GM20000 (cell line): ENCODE data around the gene RAVER1.

Experiments used
- DNase-seq: peaks from one replicate; pipeline ENCODE4 v3.0.0; 2012; ENCODE audit warnings: low spot score
- TF ChIP-seq, protein P1 (sequence below): IDR thresholded peaks from 2 replicates; pipeline ENCODE4 v1.5.1; 2012; ENCODE audit warnings: mild to moderate bottlenecking, control low read depth; ENCODE audit errors: extremely low read depth, missing control alignments

The RAVER1 gene

GRCh38 chr19:10353793-10354391, 20.6 kb upstream of the RAVER1 start:
- DNase-seq: no peak
- TF ChIP-seq, protein P1, sequence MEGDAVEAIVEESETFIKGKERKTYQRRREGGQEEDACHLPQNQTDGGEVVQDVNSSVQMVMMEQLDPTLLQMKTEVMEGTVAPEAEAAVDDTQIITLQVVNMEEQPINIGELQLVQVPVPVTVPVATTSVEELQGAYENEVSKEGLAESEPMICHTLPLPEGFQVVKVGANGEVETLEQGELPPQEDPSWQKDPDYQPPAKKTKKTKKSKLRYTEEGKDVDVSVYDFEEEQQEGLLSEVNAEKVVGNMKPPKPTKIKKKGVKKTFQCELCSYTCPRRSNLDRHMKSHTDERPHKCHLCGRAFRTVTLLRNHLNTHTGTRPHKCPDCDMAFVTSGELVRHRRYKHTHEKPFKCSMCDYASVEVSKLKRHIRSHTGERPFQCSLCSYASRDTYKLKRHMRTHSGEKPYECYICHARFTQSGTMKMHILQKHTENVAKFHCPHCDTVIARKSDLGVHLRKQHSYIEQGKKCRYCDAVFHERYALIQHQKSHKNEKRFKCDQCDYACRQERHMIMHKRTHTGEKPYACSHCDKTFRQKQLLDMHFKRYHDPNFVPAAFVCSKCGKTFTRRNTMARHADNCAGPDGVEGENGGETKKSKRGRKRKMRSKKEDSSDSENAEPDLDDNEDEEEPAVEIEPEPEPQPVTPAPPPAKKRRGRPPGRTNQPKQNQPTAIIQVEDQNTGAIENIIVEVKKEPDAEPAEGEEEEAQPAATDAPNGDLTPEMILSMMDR: no peak

- TF ChIP-seq, protein P1: no peak
- no peak for DNase-seq
These were observed 19.7 kb upstream of the RAVER1 start for GRCh38 chr19:10352764-10353671.

DNA sequence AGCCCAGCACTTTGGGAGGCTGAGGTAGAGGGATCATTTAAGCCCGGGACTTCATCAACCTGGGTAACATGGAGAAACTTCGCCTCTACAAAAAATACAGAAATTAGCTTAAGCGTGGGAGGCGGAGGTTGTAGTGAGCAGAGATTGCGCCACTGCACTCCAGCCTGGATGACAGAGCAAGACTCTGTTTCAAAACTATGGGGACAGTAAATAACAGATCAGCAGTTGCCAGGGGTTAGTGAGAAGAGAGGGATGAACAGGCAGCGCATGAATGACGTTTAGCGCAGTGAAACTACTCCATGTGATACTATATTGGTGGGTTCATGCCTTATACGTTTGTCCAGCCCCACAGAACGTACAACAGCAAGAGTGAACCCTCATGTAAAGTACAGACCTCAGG, 13.2 kb upstream of the RAVER1 start:
- no peak for DNase-seq
- TF ChIP-seq, protein P1: no peak

DNA sequence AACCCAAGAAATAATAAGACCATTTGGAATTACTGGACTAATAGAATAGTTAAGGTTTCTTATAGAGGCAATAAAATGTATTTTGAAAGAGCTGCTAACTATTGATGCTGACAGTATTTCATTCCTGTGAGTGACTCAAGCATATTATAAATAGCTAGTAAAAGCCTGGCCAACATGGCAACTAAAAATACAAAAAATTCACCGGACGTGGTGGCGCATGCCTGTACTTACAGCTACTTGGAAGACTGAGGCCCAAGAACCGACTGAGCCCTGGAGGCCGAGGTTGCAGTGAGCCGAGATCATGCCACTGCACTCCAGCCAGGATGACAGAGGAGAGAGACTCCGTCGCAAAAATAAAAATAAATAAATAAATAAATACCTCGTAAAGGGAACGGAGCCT, 11.5 kb upstream of the RAVER1 start:
- TF ChIP-seq, protein P1: no peak
- no peak for DNase-seq

DNA sequence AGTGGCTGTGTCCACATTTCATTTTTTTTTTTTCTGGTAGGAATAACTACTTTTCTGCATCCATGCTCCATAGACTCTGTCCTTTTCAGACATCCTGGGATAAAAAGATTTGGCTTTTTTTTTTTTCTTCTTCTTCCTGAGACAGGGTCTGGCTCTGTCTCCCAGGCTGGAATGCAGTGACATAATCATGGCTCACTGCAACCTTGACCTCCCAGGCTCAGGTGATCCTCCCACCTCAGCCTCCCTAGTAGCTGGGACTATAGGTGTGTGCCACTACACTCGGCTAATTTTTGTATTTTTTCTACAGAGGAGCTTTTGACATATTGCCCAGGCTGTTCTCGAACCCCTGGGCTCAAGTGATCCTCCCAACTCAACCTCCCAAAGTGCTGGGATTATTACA, 10.2 kb upstream of the RAVER1 start:
- TF ChIP-seq, protein P1: no peak
- DNase-seq: no peak

DNA sequence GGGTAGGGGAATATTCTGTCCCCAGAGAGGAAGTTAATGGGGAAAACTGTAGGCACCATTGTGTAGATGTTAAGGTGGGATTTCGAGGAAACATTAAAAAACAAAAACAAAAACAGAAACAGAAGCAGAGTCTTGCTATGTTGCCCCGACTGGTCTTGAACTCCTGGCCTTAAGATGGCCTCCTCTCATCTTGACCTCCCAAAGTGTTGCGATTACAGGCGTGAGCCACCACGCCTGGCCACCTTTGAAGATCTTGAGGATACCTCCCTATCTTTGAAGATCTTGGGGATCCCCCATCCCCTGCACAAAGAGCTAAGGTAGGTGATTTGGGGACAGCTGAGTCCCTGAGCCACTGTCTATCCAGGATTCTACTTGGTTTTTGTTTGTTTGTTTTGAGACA, 6.6 kb upstream of the RAVER1 start:
- no peak for DNase-seq
- TF ChIP-seq, protein P1: no peak

DNA sequence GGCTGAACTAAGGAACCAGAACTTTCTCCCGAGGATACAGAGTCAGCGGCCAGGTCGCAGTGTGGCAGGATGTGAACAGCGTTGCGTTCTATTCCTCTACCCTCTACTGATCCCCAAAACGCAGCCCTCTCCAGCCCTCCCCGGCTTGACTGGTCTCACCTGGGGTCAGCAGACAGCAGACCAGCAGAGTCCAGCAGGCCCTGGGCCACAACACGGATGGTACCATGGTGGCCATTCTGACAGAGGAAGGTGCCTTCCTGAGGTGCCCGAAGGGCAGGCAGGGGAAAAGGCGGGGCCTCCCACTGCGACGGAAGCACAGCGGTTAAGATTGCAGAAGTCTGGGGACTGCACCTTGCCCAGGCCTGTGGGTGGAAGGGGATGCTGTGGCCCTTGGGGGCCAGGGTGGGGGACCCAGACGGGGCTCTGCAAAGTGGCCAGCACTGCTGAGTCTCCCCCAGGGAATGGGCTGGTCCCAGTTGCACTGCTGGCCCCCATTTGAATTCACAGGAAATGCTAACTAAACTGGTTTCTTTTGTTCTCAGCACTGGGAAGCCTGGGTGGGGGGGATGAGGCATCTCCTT, 6.1 kb upstream of the RAVER1 start, which contains the start of gene ICAM3:
Gene ICAM3, minus strand, starts transcription at position 245 of the 581 bp plus-strand sequence. Its CDS starts 10 bp downstream, at position 235.
- DNase-seq: peak; percentile 72
- TF ChIP-seq, protein P1: no peak
